ENCODE results near the gene NOTO.

The NOTO gene

DNA sequence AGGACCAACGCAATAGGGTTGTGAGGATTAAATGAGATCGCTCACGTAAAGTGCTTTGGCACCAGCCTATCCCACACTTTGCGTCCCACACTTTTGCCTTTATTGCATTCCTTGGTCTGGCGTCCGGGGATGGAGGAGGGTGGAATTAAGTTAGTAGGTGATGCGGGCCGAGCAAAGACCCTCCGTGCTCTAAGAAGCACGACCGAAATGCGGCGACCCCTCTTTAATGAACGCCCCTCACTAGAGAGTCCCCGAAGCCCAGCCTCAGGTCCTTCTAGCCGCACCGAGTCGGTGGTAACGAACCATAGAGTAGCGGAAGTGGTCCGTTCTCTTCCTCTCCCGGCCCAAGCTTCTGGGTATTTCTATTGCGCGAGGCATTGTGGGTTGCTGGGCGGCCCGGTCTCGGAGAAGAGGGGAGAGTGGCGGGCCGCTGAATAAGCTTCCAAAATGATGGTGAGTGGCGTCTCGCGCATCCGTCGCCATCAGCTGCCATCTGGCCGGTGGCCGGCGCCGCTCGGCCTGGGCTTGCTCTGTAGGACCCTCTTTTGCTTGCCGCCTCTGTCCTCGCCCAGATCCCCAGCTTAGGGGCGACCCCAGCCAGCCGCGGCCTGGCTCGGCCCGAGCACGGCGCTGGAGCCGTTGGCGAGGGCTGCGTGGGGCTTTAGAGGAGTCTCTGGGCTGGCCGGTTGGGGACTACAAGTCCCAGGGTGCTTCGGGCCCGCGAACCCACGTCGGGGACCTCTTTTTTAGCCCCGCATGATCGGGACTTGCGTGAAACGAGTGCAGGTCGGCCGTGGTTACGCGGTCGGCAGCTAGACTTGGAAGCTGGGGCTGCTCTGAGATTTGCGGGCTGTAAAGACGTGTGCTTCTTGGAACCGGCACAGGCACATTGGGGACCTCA is 31.8 kb downstream of the NOTO start, which contains the start of gene CCT7:
TSS of gene CCT7 (plus strand) at position 377 of the 901 bp plus-strand sequence. CDS start at position 448, 71 bp downstream.
- peak; percentile 71 to 83 for DNase-seq (ENCODE audit: low read depth in 2 of 2)

DNA sequence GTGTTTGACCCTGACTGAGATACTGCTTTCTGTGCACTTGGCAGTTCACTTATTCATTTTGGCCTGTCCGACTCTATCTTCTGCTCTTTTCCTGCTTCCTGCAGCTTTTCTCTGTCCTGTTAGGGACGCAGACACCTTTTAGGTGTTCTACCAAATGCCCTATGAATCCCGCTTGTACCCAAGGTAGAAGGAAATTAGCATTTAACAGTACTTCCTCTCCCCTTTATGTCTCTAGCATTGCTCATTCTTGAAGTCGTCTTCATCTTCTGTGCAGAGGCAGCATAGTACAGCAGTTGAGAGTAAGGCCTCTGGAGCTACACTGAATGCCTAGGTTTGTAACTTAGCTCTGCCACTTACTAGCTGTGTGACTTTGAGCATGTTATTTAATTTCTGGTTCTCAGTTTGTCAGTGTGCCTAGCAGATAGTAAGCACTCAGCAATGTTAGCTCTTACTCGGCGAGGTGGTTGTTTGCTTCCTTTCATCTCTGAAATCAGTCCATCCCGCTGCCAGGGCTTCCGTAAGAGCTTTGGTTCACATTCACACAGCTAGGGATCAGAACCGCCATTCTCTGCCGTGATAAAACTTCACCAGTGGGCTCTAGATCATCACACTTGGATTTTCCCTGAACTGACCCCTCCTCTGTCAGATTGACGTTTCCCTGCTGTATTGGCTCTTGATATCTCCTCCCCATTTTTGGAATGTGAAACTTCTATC is 33.1 kb downstream of the NOTO start:
- no peak for DNase-seq (ENCODE audit: low read depth in 2 of 2)

DNA sequence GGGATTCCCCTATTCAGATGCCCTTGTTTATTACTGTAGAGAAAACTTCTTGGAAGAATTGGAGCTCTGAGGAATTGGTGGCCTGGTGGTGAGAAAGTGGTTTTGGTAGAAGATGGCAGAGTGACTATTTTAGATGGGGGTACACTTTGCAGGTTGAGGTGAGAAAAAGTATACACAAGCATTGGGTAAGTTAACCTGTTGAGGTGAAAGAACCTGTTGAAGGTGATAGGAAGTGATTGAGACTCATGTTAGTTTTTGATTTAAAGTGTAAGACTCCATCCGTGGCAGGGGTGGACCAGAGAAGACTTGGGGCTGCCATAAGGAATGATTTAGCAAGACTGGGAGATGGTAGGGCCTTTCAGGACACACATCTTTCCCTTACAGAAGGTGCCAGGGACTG is 34.8 kb downstream of the NOTO start:
- DNase-seq (ENCODE audit: low read depth in 2 of 2), result no peak

DNA sequence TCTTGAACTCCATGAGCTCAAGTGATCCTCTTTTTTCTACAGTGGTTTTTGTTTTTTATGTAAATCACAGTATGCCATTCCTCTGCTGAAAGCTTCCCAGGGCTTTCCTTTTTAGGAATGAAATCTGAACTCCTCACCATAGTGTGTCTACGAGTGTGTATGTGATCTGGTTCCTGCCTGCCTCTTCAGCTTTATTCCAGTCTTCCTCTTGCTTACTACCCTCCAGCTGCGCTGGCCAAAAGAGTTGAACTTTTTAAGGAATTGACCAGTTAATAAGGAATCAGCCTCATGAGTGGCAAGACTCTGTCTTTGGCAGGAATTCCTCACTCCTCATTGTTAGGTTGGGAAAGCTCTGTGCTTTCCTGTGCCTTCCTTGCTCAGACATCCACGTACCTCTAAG is 35.8 kb downstream of the NOTO start:
- no peak for DNase-seq (ENCODE audit: low read depth in 2 of 2)

DNA sequence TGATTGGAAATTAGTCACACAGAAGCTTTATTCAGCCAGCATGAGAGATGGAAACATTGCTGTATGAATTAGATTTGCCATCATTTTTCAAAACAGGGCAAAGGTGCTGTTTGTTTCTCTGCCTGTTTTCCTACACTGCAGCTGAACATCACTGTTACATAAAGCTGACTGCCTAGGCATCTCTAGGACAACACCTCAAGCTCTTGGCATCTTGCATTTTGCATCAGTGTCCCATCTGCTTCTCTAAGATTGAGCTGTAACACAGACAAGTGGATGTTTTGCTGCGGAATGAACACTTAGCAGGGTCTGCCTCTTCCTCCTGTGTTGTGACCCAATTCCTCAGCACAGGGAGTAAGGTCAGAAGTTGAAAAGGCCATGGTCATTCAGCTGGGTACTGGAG is 36.6 kb downstream of the NOTO start:
- no peak for DNase-seq (ENCODE audit: low read depth in 2 of 2)

DNA sequence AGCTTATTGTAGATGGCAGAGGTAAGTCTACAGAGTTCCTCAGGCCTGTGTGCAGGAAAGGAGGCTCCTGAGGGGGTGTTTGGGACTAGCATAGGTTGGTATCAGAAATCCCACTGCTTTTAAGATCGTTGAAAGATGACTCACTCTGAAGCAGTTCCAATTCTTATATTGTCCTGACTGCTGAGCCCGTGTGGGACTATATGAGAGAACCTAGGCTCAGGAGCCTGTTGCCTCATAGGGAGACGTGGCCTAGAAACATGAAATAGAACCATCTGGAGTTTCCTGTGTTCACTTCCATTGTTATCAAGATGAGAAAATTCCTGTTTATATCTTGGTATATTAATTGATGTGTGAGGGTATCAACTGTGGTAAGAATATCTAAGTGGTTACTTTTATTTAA is 37.4 kb downstream of the NOTO start:
- DNase-seq (ENCODE audit: low read depth in 2 of 2), result no peak

DNA sequence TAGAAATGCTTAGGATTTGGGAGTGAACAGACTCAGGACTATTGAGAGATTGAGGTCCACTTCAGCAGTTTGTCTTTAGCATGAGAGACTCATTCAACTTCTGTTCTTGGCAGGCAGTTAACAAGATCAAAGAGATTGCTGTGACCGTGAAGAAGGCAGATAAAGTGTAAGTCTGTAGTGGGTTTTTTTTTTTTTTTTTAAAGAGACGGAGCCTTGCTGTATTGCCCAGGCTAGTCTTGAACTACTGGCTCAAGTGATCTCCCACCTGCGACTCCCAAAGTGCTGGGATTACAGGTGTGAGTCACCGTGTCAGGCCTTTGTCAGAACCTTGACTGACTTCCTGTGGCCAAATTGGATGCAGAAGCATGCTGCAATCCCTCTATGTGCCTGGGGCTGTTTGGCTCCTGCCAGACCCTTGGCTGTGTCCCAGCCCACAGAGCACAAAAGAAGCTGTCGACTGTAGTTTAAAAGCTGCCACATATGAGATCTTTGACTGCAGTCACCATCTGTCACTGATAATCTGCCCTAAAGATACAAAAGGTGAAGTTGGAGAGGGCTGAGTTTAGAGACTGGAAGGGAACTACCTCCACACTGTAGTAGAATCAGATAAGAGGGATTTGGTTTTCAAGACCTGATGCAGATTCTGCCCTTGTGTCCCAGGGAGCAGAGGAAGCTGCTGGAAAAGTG is 41.7 kb downstream of the NOTO start:
- no peak for DNase-seq (ENCODE audit: low read depth in 2 of 2)

DNA sequence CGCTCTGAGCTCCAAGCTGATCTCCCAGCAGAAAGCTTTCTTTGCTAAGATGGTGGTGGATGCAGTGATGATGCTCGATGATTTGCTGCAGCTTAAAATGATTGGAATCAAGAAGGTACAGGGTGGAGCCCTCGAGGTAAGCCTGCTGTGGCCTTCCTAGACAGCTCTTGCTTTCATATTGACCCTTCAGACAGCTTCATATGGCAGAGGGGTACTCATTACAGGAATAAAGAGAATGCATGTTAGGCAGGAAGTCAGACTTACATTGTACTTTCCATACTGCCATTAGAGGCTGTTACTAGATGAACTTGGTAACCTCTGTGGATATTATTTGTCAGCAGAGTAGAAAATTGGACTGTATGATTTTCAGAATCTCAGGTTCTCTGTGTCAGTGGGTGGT is 42.2 kb downstream of the NOTO start:
- no peak for DNase-seq (ENCODE audit: low read depth in 2 of 2)

DNA sequence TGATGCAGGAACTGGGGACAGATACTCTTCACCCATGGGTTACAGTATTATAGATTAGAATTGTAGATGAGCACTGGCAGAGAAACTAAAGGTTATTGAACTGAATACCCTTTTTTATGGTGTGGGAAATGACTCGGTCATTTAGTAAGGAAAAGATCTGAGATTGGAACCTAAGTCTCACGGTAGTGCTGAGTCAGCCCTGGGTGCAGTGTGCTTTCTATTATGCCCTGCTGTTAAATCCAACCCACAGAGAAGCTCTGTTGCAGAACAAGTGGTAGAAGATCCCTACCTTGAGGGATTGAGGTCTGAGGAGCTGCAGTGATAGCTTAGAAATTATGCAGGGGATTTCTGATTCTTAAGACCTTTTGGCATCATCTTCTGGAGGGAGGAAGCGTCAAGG is 44.5 kb downstream of the NOTO start:
- DNase-seq (ENCODE audit: low read depth in 2 of 2), result no peak

DNA sequence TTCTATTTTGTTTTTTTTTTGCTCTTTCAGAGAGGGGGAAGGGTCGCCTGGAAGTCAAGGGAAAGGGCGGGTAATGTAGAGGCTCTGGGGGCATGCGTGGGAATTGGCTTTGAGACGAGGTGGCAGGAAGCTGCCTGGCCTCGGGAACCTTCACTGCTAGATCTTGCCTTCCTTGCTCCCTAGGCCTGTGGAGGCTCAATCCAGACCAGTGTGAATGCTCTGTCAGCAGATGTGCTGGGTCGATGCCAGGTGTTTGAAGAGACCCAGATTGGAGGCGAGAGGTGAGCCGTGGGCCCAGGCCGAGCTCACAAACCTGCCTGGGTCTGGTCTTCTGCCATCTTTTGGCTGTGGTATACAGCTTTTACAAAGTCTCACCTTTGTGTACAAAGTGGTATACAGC is 47.3 kb downstream of the NOTO start:
- no peak for DNase-seq (ENCODE audit: low read depth in 2 of 2)

DNA sequence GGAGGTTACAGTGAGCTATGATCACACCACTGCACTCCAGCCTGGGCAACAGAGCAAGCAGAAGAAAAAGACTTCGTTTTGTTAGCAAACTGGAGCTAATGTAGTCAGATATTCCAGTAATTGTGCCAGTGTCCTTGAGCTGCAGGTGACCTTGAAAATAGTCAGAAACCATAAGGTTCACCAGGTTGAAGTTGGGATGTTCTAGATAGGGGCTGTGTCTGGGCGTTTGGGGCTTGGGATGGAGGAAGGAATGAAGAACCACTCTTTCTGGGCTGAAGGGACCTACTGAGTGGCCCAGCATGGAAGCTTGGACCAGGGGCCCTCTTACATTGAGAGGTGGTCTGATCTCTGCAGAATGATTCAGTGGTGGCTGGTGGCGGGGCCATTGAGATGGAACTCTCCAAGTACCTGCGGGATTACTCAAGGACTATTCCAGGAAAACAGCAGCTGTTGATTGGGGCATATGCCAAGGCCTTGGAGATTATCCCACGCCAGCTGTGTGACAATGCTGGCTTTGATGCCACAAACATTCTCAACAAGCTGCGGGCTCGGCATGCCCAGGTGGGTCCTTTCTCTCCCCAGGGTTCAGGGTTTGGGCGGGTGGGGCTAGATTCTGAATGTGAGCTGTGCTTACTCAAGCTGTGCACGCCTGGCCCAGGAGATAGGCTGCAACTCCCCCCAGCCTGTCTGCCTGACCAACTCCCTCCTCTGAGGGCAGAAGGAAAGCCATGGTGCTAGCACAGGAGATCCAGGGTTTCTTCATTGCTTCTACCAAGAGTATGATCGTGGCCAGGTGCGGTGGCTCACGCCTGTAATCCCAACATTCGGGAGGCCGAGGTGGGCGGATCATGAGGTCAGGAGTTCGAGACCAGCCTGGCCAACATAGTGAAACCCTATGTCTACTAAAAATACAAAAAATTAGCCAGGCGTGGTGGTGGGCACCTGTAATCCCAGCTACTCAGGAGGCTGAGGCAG is 48.8 kb downstream of the NOTO start:
- DNase-seq (ENCODE audit: low read depth in 2 of 2), result no peak

DNA sequence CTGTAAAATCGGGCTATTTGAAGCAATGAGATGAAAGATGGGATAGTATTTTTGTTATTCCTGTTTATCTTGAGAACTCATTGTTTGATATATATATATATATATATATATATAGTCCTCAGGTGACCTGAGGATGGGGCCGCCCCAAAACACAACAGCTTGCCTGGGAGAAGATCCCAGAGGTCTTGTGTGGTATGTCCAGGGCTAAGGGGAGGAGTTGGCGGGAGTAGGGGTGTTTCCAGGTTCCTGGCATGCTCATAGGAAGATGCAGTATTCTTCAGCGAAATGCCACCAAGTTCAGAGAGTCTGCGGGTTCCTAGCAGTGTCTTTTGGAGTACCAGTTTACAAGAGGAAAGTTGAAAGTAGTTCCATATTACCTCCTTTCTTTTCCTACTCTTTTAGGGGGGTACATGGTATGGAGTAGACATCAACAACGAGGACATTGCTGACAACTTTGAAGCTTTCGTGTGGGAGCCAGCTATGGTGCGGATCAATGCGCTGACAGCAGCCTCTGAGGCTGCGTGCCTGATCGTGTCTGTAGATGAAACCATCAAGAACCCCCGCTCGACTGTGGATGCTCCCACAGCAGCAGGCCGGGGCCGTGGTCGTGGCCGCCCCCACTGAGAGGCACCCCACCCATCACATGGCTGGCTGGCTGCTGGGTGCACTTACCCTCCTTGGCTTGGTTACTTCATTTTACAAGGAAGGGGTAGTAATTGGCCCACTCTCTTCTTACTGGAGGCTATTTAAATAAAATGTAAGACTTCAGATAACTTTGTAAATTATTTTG is 50.1 kb downstream of the NOTO start:
- DNase-seq (ENCODE audit: low read depth in 2 of 2), result no peak

DNA sequence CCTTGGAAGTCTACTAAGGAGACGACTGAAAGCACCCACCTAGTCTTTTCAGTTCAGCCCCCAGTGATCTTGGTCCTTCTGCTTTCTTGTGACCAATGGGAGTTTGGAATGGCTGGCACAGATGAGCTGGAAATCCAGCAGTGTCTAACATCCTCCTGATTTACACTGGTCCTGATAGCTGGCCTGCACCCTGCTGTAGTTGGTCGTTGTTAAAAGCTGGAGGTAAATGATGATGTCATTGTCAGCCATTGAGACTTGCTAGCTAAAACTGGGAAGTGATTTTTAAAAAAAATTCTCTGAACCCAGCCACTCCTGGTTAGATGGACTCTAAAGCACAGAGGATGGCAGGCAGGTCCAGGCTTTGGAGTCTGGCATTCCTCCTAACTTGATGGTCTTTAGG is 51.0 kb downstream of the NOTO start:
- DNase-seq (ENCODE audit: low read depth in 2 of 2), result no peak

DNA sequence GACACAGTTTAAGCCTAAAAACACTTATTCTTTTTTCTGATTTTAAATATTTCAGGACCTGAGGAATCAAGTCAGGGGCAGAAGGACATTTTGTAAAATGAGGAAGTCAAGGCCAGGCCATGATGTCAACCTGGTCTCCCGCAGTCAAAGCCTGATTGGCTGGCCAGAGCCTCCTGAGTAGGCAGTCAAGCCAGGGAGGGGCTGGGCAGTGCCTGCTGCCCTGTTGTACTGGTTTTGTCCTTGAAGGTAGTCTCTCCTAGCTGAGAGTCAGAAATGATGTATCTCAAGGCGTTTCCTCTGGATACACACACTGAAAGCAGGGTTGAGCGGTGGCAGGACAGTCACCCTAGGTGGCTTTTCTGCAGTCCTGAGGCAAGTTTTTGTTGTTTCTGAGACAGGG is 51.5 kb downstream of the NOTO start:
- DNase-seq (ENCODE audit: low read depth in 2 of 2), result no peak

DNA sequence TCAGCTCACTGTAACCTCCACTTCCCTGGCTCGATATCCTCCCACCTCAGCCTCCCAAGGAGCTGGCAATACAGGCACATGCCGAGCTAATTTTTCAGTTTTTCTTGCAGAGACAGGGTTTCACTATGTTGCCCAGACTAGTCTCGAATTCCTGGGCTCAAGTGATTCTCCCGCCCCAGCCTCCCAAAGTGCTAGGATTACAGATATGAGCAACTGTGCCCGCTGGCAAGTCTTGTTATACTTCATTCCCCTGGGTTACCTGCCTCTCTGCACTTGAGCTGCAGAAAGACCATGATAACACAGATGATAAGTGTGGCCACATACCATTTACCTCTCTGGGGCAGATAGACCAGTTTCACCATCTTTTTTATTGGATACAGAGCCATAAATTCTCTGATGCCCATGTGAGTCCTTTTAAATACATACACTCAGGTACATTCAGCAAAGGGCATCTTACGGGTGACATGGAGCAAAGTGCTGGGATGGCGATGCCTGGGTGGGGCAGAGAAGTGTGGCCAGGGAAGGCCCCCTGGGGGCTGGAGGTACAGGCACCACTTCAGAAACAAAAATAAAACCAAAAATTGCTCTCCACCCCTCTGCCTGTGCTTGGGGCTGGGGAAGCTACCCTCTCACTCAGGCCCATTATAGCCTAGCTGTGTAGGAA is 52.1 kb downstream of the NOTO start:
- DNase-seq (ENCODE audit: low read depth in 2 of 2), result no peak

DNA sequence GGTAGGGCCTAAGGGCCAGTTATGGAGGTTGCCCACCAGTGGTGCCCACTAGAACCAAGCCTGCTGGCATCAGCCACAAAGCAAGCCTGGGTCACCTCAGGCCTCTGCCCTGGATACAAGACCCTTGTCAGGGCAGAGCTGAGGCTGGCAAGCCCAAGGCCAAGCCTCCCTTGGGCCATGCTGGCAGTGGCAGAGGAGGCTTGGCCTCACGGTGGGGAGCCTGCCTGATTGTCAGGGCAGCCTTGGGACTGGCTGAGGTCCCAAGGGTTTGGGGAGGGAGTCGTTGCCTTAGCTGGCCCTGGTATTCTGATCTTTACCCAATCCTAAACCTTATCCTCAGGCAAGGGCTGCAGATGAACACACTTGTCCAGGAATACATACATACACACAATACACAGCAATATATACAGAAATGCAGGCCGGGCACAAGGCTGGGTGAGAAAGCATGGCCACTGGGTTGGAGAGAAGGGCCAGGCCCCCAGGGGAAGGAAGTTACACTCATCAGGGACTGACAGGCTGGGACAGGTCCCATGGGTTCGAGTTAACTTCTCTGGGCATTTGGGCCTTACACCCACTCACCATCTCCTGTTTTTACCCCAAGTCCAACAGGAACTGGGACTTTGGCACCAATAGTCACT is 52.8 kb downstream of the NOTO start:
- DNase-seq (ENCODE audit: low read depth in 2 of 2), result no peak

DNA sequence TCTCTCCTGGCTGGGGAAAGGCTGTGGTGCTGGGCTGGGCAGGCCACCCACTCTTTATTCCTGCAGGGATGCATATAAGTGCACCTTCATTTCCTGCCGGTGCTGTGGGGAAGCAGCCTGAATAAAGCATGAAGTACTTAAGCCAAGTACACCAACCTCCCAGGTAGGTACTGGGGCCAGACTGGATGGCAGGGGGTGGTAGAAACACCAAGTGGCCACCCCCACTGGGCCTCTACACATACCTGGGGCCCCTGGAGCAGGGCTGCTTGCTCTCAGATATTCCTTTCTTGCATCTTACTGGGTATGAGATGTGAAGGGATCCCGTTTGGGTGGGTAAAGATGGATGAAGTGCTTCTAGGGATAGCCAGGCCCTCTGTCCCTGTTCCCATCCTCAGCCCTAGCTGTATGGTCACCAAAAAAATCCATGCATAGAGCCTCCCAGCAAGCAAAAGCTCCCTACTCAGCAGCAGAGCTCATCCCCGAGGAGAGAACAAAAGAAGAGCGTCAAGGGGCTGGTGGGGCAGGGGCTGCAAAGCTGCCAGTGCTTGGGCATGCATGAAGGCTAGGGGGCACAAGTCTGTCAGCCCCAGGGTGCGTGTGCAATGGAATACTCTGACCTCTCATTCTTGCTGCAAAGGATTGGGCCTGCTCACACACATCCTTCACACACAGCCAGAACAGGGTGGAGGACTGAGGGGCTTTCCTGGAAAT is 53.7 kb downstream of the NOTO start:
- DNase-seq (ENCODE audit: low read depth in 2 of 2), result no peak

DNA sequence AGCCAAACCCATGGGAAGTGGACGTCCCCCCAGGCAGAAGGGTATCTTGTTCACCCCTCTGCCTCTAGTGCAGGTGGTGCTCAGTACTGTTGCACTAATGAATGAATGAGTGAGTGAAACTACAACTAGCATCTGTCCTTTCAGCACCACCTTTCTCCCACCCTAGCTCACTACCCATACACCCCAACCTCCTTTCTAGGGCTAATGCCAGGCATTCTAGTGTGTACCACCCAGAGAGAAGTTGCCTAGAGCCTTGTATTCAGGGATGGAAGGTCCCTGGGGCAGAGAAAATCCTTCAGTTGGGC is 54.2 kb downstream of the NOTO start:
- DNase-seq (ENCODE audit: low read depth in 2 of 2), result no peak

DNA sequence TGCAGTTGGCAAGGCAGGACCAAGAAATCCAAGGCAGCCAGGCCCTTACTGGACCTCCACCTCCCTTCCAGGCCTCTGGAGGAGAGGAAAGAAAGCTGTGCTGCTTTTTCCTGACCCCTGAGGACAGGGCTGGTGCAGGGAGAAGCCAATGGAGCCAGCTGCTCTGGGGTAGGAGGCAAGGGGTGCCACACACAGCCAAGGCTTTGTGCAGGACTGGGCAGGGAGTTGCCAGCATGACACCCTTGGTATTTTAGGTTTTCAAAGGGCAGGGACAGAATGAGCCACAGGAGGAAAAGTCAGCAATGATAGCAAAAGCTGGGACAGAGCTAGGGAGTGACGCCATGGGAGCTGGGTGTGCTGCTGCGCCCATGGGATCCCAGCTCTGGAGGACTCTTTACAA is 54.6 kb downstream of the NOTO start:
- no peak for DNase-seq (ENCODE audit: low read depth in 2 of 2)

All from stimulated activated CD8-positive, alpha-beta memory T cell treated with anti-CD3 and anti-CD28 coated beads, Interleukin-15, amount 100 ng/mL, for 4 hours (primary cell).